ENCODE measurements around the gene LBP. TPM values are rescaled to one million over a fixed set of nuclear protein-coding genes. Genes with fewer than 3 reads are reported as not detected.
A peak's percentile ranks its signal among the peaks of the same experiment; 100 is the strongest.

Gene LBP
- total RNA-seq (2021) (not detected in 2 replicates), Bru-seq, nascent RNA (not detected), BruChase-seq, experiment 1, labeled RNA remaining after a 2-hour chase (not detected), BruChase-seq, experiment 2, labeled RNA remaining after a 6-hour chase (percentile 3 among the genes with signal in this experiment)
- long read RNA-seq = 0 reads

GRCh38 chr20:38346247-38346651 is at the start of gene LBP:
LBP (plus strand) TSS chr20:38346482; CDS start chr20:38346517, 35 bp downstream.
- no peak for TF ChIP-seq EZH2 (IDR thresholded peaks at IDR 0.05; ENCODE audit: borderline replicate concordance, low read depth, low read length, poor library complexity, severe bottlenecking)
- TF ChIP-seq, protein P1, sequence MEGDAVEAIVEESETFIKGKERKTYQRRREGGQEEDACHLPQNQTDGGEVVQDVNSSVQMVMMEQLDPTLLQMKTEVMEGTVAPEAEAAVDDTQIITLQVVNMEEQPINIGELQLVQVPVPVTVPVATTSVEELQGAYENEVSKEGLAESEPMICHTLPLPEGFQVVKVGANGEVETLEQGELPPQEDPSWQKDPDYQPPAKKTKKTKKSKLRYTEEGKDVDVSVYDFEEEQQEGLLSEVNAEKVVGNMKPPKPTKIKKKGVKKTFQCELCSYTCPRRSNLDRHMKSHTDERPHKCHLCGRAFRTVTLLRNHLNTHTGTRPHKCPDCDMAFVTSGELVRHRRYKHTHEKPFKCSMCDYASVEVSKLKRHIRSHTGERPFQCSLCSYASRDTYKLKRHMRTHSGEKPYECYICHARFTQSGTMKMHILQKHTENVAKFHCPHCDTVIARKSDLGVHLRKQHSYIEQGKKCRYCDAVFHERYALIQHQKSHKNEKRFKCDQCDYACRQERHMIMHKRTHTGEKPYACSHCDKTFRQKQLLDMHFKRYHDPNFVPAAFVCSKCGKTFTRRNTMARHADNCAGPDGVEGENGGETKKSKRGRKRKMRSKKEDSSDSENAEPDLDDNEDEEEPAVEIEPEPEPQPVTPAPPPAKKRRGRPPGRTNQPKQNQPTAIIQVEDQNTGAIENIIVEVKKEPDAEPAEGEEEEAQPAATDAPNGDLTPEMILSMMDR (conservative IDR thresholded peaks at IDR 0.05; ENCODE audit: low read depth, low read length) = no peak
- no peaks in the 10 kb centered on the region for H3K27me3 ChIP-seq (replicated peaks; ENCODE audit: insufficient read depth, low read depth, low read length, poor library complexity)
- no peaks in the 10 kb centered on the region for H3K36me3 ChIP-seq (ENCODE audit: insufficient read depth, low read length, poor library complexity, severe bottlenecking)
- BruUV-seq (replicated peaks) = no TSS peak
- H3K9me3 ChIP-seq (ENCODE audit: low read depth, low read length, poor library complexity, severe bottlenecking) = no peaks in the 10 kb centered on the region
- ChIA-PET POLR2A (ENCODE audit: low non-redundant PET) (no interaction called here), CTCF (no interaction called here)
- no peak for DNase-seq (ENCODE audit: low spot score)
- no peaks in the 10 kb centered on the region for H3K4me1 ChIP-seq (ENCODE audit: insufficient read depth, low read length, poor library complexity, severe bottlenecking)
- no peak within 1 kb of the TSS for H3K4me3 ChIP-seq (ENCODE audit: low read depth, low read length, poor library complexity, severe bottlenecking)
- intact Hi-C loops (cut with micrococcal nuclease; ENCODE audit: unreplicated experiment) = no loop called here
- no peak within 1 kb of the TSS for H3K27ac ChIP-seq (ENCODE audit: low read depth, low read length, poor library complexity, severe bottlenecking)

GRCh38 chr20:38297916-38298674 is 48.2 kb upstream of the LBP start:
- CTCF ChIA-PET = no interaction called here
- intact Hi-C loops (cut with micrococcal nuclease; ENCODE audit: unreplicated experiment) = no loop called here

DNA sequence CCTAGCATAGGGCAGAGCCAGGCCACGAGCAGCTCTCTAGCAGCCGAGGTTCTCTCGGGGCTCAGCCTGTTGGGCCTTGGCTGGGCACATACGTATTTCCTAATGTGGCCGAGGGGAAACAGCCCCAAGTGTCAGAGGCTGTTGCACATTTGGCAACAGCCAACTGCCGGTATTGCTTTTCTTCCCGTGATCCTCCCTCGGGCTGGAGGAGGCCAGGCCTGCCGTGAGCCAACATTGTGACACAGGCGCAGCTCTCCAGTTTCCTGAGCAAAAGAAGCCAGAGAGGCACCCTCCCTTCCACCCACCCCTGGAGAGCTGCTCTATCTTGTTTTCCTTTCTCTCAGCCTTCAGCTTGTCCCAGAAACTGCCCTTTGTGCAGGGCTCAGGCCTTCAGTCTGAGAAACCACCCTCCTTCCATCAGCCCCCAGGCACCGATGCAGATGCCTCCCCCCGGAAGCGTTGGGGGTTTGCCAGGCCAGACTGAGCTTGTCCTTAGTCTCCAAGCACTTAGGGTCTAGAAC is 47.5 kb upstream of the LBP start:
- ChIA-PET CTCF (no interaction called here), POLR2A (ENCODE audit: low non-redundant PET) (no interaction called here)
- DNase-seq (ENCODE audit: low spot score) = no peak

More at GRCh38 chr20:38297916-38298674, 48.2 kb upstream of the LBP start:
- Histone ChIP-seq H3K4me1 (ENCODE audit: insufficient read depth, low read length, poor library complexity, severe bottlenecking) (no peaks in the 10 kb centered on the region), H3K36me3 (ENCODE audit: insufficient read depth, low read length, poor library complexity, severe bottlenecking) (no peaks in the 10 kb centered on the region), H3K9me3 (ENCODE audit: low read depth, low read length, poor library complexity, severe bottlenecking) (no peaks in the 10 kb centered on the region), H3K4me3 (ENCODE audit: low read depth, low read length, poor library complexity, severe bottlenecking) (no peak overlapping the region), H3K27me3 (replicated peaks; ENCODE audit: insufficient read depth, low read depth, low read length, poor library complexity) (peaks cover 20% of the 10 kb centered on the region), H3K27ac (ENCODE audit: low read depth, low read length, poor library complexity, severe bottlenecking) (no peak overlapping the region)
- BruUV-seq (replicated peaks) = no TSS peak
- no peak for DNase-seq (ENCODE audit: low spot score)
- POLR2A ChIA-PET (ENCODE audit: low non-redundant PET) = no interaction called here
- TF ChIP-seq, protein P1 (conservative IDR thresholded peaks at IDR 0.05; ENCODE audit: low read depth, low read length) = no peak
- TF ChIP-seq EZH2 (IDR thresholded peaks at IDR 0.05; ENCODE audit: borderline replicate concordance, low read depth, low read length, poor library complexity, severe bottlenecking) = no peak

More for the DNA sequence above, 47.5 kb upstream of the LBP start:
- TF ChIP-seq EZH2 (IDR thresholded peaks at IDR 0.05; ENCODE audit: borderline replicate concordance, low read depth, low read length, poor library complexity, severe bottlenecking) = no peak
- TF ChIP-seq, protein P1 (conservative IDR thresholded peaks at IDR 0.05; ENCODE audit: low read depth, low read length) = no peak
- H3K27ac ChIP-seq (ENCODE audit: low read depth, low read length, poor library complexity, severe bottlenecking) = no peak overlapping the region
- no peaks in the 10 kb centered on the region for H3K4me1 ChIP-seq (ENCODE audit: insufficient read depth, low read length, poor library complexity, severe bottlenecking)
- H3K9me3 ChIP-seq (ENCODE audit: low read depth, low read length, poor library complexity, severe bottlenecking) = no peaks in the 10 kb centered on the region
- BruUV-seq (replicated peaks) = no TSS peak
- no peaks in the 10 kb centered on the region for H3K36me3 ChIP-seq (ENCODE audit: insufficient read depth, low read length, poor library complexity, severe bottlenecking)
- intact Hi-C loops (cut with micrococcal nuclease; ENCODE audit: unreplicated experiment) = no loop called here
- H3K27me3 ChIP-seq (replicated peaks; ENCODE audit: insufficient read depth, low read depth, low read length, poor library complexity) = peaks cover 28% of the 10 kb centered on the region
- no peak overlapping the region for H3K4me3 ChIP-seq (ENCODE audit: low read depth, low read length, poor library complexity, severe bottlenecking)

All from A673 (cell line).